Activated T-helper 1 cell treated with Interleukin-2 at 50 U/mL for 16 hours (primary cell): ENCODE results near the gene AFP.

Experiments
- DNase-seq: peaks from one replicate; pipeline ENCODE4 v3.0.0-alpha.2; 2020; ENCODE audit warnings: low read depth

The AFP gene

GRCh38 chr4:73414936-73415271 lies 21.1 kb upstream of the AFP start:
- no peak for DNase-seq

GRCh38 chr4:73415807-73416238 lies 20.2 kb upstream of the AFP start:
- no peak for DNase-seq

- DNase-seq = no peak
Measured at GRCh38 chr4:73416423-73417087, 19.5 kb upstream of the AFP start.

GRCh38 chr4:73417342-73417741 lies 18.7 kb upstream of the AFP start:
- DNase-seq = no peak

DNA sequence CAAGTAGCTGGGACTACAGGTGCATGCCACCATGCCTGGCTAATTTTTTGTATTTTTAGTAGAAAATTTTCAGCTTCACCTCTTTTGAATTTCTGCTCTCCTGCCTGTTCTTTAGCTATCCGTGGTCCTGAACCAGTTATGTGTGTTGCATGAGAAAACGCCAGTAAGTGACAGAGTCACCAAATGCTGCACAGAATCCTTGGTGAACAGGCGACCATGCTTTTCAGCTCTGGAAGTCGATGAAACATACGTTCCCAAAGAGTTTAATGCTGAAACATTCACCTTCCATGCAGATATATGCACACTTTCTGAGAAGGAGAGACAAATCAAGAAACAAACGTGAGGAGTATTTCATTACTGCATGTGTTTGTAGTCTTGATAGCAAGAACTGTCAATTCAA lies 18.0 kb upstream of the AFP start:
- DNase-seq = no peak

- no peak for DNase-seq
Measured at GRCh38 chr4:73418677-73419076, 17.3 kb upstream of the AFP start.

DNA sequence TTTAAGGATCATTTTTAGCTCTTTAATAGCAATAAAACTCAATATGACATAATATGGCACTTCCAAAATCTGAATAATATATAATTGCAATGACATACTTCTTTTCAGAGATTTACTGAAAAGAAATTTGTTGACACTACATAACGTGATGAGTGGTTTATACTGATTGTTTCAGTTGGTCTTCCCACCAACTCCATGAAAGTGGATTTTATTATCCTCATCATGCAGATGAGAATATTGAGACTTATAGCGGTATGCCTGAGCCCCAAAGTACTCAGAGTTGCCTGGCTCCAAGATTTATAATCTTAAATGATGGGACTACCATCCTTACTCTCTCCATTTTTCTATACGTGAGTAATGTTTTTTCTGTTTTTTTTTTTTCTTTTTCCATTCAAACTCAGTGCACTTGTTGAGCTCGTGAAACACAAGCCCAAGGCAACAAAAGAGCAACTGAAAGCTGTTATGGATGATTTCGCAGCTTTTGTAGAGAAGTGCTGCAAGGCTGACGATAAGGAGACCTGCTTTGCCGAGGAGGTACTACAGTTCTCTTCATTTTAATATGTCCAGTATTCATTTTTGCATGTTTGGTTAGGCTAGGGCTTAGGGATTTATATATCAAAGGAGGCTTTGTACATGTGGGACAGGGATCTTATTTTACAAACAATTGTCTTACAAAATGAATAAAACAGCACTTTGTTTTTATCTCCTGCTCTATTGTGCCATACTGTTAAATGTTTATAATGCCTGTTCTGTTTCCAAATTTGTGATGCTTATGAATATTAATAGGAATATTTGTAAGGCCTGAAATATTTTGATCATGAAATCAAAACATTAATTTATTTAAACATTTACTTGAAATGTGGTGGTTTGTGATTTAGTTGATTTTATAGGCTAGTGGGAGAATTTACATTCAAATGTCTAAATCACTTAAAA lies 16.6 kb upstream of the AFP start:
- no peak for DNase-seq

DNA sequence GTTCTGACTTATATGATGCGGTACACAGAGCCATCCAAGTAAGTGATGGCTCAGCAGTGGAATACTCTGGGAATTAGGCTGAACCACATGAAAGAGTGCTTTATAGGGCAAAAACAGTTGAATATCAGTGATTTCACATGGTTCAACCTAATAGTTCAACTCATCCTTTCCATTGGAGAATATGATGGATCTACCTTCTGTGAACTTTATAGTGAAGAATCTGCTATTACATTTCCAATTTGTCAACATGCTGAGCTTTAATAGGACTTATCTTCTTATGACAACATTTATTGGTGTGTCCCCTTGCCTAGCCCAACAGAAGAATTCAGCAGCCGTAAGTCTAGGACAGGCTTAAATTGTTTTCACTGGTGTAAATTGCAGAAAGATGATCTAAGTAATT lies 15.4 kb upstream of the AFP start:
- no peak for DNase-seq

GRCh38 chr4:73421708-73422457 lies 14.1 kb upstream of the AFP start:
- DNase-seq = no peak

GRCh38 chr4:73422458-73422752 lies 13.6 kb upstream of the AFP start:
- no peak for DNase-seq

- no peak for DNase-seq
Measured at GRCh38 chr4:73423184-73423583, 12.8 kb upstream of the AFP start.

- no peak for DNase-seq
Measured at GRCh38 chr4:73426666-73427065, 9.4 kb upstream of the AFP start.

GRCh38 chr4:73429118-73429517 lies 6.9 kb upstream of the AFP start:
- no peak for DNase-seq

GRCh38 chr4:73429826-73430587 lies 6.0 kb upstream of the AFP start:
- DNase-seq = no peak

GRCh38 chr4:73431813-73432168 lies 4.2 kb upstream of the AFP start:
- no peak for DNase-seq

- no peak for DNase-seq
Measured at GRCh38 chr4:73432169-73433000, 3.6 kb upstream of the AFP start.

DNA sequence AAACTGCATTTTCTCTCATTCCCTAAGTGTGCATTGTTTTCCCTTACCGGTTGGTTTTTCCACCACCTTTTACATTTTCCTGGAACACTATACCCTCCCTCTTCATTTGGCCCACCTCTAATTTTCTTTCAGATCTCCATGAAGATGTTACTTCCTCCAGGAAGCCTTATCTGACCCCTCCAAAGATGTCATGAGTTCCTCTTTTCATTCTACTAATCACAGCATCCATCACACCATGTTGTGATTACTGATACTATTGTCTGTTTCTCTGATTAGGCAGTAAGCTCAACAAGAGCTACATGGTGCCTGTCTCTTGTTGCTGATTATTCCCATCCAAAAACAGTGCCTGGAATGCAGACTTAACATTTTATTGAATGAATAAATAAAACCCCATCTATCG lies 2.9 kb upstream of the AFP start:
- DNase-seq = no peak

DNA sequence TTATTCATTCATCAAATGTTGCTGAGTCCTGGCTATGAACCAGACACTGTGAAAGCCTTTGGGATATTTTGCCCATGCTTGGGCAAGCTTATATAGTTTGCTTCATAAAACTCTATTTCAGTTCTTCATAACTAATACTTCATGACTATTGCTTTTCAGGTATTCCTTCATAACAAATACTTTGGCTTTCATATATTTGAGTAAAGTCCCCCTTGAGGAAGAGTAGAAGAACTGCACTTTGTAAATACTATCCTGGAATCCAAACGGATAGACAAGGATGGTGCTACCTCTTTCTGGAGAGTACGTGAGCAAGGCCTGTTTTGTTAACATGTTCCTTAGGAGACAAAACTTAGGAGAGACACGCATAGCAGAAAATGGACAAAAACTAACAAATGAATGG lies 1.7 kb upstream of the AFP start:
- DNase-seq = no peak

DNA sequence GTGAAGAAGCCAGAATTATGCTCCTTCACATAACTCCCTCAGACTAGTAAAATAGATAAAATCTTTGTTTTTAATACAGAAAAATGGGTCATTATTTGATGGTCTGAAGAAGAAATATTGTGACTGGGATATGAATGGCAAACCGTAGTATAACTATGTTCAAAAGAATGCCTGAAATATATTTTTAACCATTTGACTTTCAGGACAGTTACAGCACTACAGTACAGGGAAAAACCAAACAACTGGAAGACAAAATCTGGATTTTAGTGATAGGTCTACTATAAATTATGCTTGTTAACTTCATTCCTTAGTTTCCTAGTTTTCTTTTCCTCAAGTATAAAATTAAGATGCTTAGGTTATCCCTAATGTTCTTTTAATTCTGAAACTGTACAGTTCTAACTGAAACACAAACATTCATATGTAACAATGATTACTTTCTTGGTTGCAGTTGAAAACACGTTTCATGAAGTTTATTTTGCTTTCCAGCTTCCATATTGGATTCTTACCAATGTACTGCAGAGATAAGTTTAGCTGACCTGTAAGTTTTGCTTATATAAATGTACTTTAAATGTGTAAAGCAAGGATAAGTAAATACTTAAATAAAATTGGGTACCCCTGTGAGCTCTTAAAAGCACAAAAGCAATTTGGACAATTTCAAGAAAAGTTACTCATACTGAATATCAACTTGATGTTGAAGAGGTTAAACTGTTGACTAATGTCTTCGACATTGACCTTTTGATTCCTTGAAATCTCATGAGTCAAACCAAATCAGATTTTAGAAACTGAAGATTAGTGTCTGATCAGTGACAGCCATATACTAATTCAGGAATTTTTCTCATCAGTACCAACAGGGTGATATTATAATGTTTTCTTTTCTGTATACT lies 895 bp downstream of the AFP start:
- DNase-seq = no peak

GRCh38 chr4:73437558-73437956 lies 1.5 kb downstream of the AFP start:
- DNase-seq = no peak

- no peak for DNase-seq
Measured at GRCh38 chr4:73438048-73438447, 2.0 kb downstream of the AFP start.
